CD4-positive, alpha-beta T cell treated with Interleukin-10 for 1 hour (primary cell): ENCODE data around the gene TAP1.

Source experiments
- DNase-seq: peaks from one replicate; pipeline ENCODE4 v3.0.0-alpha.2; 2020

TAP1 gene

GRCh38 chr6:32858194-32858593 is 4.7 kb upstream of the TAP1 start:
- DNase-seq: no peak

- no peak for DNase-seq
Measured at GRCh38 chr6:32857156-32857891, 3.8 kb upstream of the TAP1 start.

DNA sequence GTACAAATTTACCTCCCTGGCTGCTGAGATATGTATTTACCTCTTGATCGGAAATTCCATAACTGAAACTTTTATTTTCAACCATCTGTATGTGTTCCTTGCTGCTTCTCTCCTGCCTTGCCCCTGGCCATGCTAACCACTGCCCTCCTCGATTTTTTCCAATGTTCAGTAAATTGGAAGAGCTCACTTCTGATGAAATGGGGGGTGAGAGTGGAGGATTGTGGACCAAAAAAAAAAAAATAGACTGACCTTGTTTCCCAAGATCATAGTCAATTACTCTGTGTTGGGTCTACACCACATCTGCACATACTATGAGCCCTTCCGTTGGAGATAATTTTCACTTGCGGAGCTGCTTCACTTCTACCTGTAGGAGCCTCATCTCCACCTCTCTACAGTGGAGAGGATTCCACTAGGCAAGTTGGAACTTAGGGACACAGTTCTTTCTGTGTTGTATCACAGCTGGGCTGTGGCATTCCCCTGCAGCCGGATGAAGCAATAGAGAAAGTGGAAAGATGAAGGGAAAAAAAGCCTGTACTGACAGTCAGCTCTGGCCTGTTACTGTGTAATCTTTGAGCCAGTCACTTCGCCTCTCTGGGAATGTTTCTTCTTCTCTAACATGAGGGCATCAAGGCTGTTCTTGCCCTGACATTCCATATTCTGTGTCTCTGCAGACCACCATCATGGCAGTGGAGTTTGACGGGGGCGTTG is 2.1 kb upstream of the TAP1 start:
- no peak for DNase-seq

DNA sequence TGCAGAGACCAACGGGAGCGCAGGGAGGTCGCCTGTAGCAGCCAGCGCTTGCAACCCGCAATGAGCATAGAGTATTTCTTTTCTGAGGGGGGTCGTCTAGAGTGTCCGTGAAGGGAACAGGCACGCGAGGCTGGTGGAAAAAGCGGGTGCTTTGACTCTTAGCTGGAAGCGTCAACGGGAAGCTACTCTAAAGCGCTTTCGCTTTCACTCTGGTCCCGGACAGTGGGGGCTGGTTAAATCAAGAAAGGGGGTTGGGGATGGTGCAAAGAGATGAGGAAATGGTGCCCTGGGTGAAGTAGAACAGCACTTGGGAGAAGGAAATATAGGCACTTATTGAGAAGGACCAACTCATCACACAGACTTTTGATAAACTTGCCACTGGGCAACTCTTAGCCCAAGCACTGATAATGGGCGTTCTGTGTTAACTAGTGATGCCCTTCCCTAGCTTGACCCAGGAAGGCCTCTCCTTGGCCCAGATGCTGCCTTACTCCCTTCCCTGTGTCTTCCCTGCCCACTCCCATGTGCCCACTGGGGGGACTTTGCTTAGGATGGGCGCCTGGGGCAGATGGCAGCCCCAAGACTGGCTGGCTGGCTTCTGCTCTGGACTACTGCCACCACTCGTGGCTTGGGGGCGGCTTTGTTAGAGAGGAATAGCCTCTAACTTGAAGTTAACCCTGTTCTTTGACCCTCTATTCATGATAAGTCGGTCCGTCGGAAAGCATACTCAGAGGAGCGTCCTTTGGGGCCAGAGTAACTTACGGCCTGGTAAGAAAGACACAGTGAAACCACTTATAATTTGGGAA is 1.1 kb upstream of the TAP1 start:
- DNase-seq: peak; percentile 71

GRCh38 chr6:32852844-32853540 is 512 bp downstream of the TAP1 start:
- peak; percentile 56 for DNase-seq

- peak; percentile 42 for DNase-seq
Measured at GRCh38 chr6:32852018-32852843, 1.3 kb downstream of the TAP1 start.

DNA sequence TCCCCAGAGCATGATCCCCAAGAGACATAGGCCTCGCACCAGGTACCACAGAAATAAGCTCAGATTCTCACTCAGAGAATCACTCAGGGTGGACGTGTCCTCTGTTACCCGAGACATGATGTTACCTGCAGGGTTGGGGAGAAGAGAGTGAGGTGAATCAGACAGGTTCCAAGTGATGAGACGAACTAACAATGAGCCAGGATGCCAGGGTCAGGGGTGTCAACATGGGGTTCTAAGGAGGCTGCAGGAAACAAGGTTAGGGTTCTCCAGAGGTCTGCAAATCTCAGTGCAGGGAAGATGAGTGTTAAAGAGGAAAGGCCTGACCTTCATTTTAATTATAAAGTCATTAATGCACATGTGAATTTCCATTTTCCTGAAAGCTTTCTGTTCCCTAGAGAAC is 2.5 kb downstream of the TAP1 start:
- DNase-seq: no peak

DNA sequence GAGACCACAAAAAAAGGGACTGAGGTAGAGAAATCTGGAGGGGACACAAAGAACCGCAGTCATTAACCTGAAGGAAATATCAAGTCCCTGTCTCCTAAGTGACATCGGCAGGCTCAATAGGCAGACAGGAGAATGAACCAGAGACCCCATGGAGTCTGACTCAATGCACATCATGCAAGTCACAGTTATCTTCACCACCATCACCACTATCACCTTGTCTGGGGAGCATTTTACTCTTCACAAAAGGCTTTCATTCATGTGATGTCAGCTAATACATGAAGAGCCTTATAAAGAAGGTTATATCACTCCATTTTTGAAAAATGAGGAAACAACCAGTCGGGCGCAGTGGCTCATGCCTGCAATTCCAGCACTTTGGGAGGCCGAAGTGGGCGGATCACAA is 4.4 kb downstream of the TAP1 start:
- DNase-seq: no peak

DNA sequence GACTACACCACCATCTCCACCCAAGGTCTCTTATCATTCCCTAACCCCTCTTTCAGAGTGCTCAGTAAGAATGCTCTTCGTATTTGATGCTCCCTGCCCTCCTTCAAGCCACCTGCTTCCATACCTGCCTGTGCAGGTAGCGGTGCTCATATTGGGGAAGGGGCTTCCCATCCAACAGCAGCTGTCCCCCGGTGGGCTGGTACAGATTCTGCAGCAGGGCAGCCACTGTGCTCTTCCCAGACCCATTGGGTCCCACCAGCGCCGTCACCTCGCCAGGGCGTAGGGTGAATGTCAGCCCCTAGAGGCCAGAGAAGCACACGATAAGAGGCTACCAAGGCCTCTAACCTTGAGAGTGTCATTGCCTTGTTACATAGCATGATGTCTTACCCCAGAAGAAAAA is 5.7 kb downstream of the TAP1 start:
- DNase-seq: no peak

- DNase-seq: no peak
Measured at GRCh38 chr6:32847004-32847403, 6.5 kb downstream of the TAP1 start.

- DNase-seq: peak; percentile 57
Measured at GRCh38 chr6:32845384-32845884, 8.1 kb downstream of the TAP1 start.

DNA sequence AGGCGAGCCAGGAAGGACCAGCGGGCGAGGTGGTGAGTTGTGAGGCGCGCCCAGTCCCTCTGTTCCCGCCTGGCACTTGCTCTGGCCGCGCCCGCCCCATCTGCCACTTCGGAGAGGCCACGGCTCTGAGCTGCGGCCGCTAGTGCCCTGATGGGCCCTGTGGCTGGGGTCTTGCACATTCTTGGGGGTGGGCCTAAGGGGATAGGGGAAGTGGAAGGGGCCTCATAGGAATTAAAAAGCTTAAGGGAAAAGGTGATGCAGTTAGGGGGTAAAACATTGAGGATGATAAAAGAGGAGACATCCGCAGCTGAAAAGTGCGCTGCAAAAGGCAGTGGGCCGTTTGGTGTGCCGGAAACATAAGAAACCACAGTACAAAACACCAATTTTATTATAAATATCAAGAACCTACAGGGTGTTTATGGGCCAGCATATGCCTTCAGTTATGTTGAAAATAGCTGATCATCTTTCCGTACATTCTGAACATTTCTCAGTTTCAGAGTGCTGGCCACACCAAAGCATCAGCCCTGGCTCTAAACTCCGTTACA is 8.6 kb downstream of the TAP1 start:
- DNase-seq: no peak

- DNase-seq: peak; percentile 99
Measured at GRCh38 chr6:32843979-32844838, 9.3 kb downstream of the TAP1 start, which contains the start of gene PSMB8. Gene PSMB8, minus strand, starts transcription at chr6:32844047. Its CDS starts 51 bp downstream, at chr6:32843996.

GRCh38 chr6:32843331-32843978 is 10.0 kb downstream of the TAP1 start:
- no peak for DNase-seq

GRCh38 chr6:32842690-32843089 is 10.8 kb downstream of the TAP1 start:
- DNase-seq: no peak

- DNase-seq: no peak
Measured at GRCh38 chr6:32842021-32842650, 11.4 kb downstream of the TAP1 start.

GRCh38 chr6:32840604-32841246 is 12.8 kb downstream of the TAP1 start:
- DNase-seq: peak; percentile 54

GRCh38 chr6:32839356-32839755 is 14.1 kb downstream of the TAP1 start:
- no peak for DNase-seq
